ENCODE measurements around the gene PLPP3.

PLPP3 gene

GRCh38 chr1:56448529-56449300 is 130.6 kb downstream of the PLPP3 start:
- DNase-seq (ENCODE audit: extremely low spot score, insufficient read length, low read depth) (no peak), FAIRE-seq (no peak)

- no peak for FAIRE-seq
- no peak for DNase-seq (ENCODE audit: extremely low spot score, insufficient read length, low read depth)
These were observed 131.5 kb downstream of the PLPP3 start for GRCh38 chr1:56447823-56448222.

DNA sequence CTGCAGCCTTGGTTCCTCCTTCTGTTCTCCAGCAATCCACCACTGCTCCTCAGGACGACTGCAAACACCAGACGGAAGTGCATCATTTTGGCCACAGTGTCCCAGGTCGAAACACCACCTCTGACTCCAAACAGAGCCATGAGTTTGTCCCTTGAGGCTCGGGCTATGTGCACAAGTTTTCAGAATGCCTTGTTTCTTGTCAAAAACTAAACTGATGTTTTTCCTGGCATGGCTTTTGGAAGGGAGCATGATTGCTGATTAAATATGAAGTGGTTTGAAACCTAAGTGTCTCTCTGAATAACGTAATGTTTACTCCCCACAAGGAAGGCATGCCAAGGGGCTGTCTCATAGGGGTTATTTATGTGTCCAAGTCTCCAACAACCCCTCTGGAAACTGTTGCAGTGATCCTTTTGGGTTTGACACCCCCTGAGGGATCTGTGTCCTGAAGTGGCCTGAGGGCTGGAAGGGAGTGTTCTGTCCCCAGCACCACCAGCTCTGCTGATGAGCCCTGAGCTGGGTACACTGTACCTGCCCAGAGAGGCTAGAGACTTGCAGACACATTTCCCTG is 132.7 kb downstream of the PLPP3 start:
- FAIRE-seq: no peak
- DNase-seq (ENCODE audit: extremely low spot score, insufficient read length, low read depth): no peak

DNA sequence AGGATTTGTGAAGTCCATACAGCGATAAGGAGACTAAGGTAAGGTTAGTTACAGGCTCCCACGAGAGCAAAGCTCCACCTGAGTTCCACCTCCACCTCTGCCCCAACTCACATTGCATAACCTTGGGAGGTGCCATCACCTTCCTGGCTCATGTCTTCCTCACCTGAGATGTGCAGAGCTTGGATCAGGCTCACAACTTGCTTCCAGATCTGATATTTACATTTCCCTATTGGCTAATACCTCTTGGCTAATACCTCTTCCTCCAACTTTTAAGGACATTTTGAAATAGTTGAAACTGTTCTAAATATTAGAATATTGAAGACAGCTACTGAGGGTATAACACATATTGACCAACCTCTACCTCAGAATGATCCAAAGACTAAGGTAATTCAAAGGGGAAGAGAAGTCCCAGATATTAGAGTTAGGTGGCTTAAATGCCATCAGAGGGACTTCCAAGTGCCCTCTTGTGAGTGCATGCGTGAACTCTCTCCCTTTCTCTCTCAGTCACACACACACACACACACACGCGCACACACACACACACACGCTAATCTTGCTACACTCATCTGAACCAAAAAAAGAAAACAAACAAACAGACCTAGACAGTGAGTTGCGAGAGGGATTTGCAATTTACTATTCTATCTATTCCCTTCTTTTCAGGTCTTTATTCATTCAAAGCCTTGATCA is 134.3 kb downstream of the PLPP3 start:
- FAIRE-seq (no peak), DNase-seq (ENCODE audit: extremely low spot score, insufficient read length, low read depth) (no peak)

Data from GM18507 (cell line).